Hepatocyte (in vitro differentiated cells): ENCODE data around the gene NKD1. TPM values are rescaled to one million over a fixed set of nuclear protein-coding genes. Genes with fewer than 3 reads are reported as not detected.

Experiments
- DNase-seq: peaks from one replicate; pipeline ENCODE4 v3.0.0-alpha.2; 2016; ENCODE audit warnings: low spot score
- H2AFZ ChIP-seq: fragments of 200-600 bp; sonication (generic); 2 replicates; pipeline ENCODE4 v1.6.0; 2016; ENCODE audit warnings: antibody characterized with exemption, mild to moderate bottlenecking
- H3K27ac ChIP-seq: fragments of 200-600 bp; sonication (generic); 2 replicates; pipeline ENCODE4 v1.5.1; 2016; ENCODE audit warnings: mild to moderate bottlenecking
- H3K27me3 ChIP-seq: fragments of 200-600 bp; sonication (generic); 2 replicates; pipeline ENCODE4 v1.6.1; 2016
- H3K36me3 ChIP-seq: fragments of 200-600 bp; sonication (generic); replicated peaks from 2 replicates; pipeline ENCODE4 v1.5.1; 2016; ENCODE audit warnings: low read depth; ENCODE audit not compliant: insufficient read depth
- H3K4me1 ChIP-seq: fragments of 200-600 bp; sonication (generic); 2 replicates; pipeline ENCODE4 v1.5.1; 2016; ENCODE audit warnings: mild to moderate bottlenecking, moderate library complexity; ENCODE audit not compliant: insufficient read depth
- H3K4me2 ChIP-seq: fragments of 200-600 bp; sonication (generic); 2 replicates; pipeline ENCODE4 v1.6.0; 2016
- H3K4me3 ChIP-seq: fragments of 200-600 bp; sonication (generic); 2 replicates; pipeline ENCODE4 v1.5.1; 2016; ENCODE audit warnings: mild to moderate bottlenecking
- H3K79me2 ChIP-seq: fragments of 200-600 bp; sonication (generic); 2 replicates; pipeline ENCODE4 v1.6.0; 2017; ENCODE audit warnings: mild to moderate bottlenecking
- H3K9me2 ChIP-seq: fragments of 200-600 bp; sonication (generic); replicated peaks from 2 replicates; pipeline ENCODE4 v1.6.0; 2017; ENCODE audit warnings: mild to moderate bottlenecking; ENCODE audit not compliant: insufficient read depth
- H3K9me3 ChIP-seq: fragments of 200-600 bp; sonication (generic); 2 replicates; pipeline ENCODE4 v1.5.1; 2016; ENCODE audit warnings: low read depth, mild to moderate bottlenecking
- H4K20me1 ChIP-seq: fragments of 200-600 bp; sonication (generic); 2 replicates; pipeline ENCODE4 v1.6.0; 2016; ENCODE audit warnings: mild to moderate bottlenecking; ENCODE audit not compliant: insufficient read depth, poor library complexity, severe bottlenecking
- EZH2 ChIP-seq: fragments of 200-600 bp; sonication (generic); IDR thresholded peaks from 2 replicates; pipeline ENCODE4 v1.6.1; 2016; ENCODE audit warnings: antibody characterized with exemption, mild to moderate bottlenecking, borderline replicate concordance
- EZH2phosphoT487 ChIP-seq: fragments of 200-600 bp; sonication (generic); IDR thresholded peaks from one replicate; pipeline ENCODE4 v1.6.1; 2018; ENCODE audit warnings: antibody characterized with exemption, mild to moderate bottlenecking, low read depth, moderate library complexity; ENCODE audit not compliant: unreplicated experiment, severe bottlenecking
- WGBS: methylation state at CpG from one replicate; pipeline ENCODE4 v1.1.6; 2016; ENCODE audit warnings: low lambda C conversion rate; ENCODE audit errors: missing lambda C conversion rate; 5-methylcytosine and 5-hydroxymethylcytosine counted together
- polyA plus RNA-seq: library from polyadenylated mRNA; unstranded; fragments of >200 nt; fragmentation: Nextera tagmentation; extraction: Ambion mirVana; gene quantifications from 2 replicates; pipeline ENCODE4 v1.2.1, GENCODE V29; 2016
- total RNA-seq: library from RNA; depleted of rRNA; stranded (reverse); fragments of >200 nt; gene quantifications from 2 replicates; pipeline ENCODE4 v1.2.3, GENCODE V29; 2014
- TF ChIP-seq, protein P1 (sequence below): fragments of 200-600 bp; sonication (generic); IDR thresholded peaks from 2 replicates; pipeline ENCODE4 v1.5.1; 2016; ENCODE audit warnings: antibody characterized with exemption, mild to moderate bottlenecking; ENCODE audit not compliant: poor library complexity

The NKD1 gene
- total and polyA plus RNA-seq, 2 experiments from 2014 or later = 5.9 to 26.3 TPM

DNA sequence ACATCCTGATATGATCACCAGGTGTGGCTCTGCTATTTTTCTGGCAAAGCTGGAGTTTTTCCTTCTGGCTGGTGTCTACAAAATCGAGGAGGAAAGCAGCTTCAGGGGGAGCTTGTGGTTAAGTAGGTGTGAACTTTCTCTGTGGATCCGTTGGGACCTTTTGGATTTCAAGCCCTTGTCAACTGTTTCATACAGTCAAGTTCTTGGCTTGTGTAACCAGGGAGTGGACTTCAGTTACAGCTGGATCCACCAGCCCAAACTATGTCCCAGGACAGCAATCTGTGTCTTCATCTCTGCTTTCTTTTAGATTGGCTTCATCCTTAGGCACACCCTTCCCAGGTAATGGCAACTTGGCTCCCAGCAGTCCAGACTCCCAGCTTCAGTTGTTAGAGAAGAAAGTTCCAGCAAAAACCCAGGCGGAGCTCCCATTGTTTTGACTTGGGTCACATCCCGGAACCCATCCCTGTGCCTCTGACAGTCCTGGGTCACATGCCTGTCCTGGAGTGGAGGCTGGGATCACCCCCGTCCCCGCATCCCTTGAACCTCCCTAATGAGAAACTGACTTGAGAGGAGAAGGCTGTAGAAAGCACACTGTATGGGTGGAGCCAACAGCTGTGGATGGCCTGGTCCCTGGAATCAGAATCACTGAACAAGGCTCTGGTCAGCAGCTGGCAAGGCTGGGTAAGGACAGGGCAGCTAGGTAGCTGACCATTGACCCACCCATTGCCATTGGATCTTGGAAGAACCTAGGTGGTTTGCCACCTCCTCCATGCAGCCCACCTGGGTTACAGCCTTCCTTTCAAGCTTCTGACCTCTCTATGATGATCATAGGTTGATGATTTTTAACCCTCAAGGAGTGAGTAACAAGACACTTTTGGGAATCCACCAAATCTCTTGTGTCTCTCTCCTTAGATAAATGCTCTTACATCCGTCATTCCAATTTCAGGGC lies 18.1 kb downstream of the NKD1 start:
- no peak overlapping the region for H2AFZ ChIP-seq
- no peak overlapping the region for H3K4me3 ChIP-seq
- no peak for DNase-seq
- no peaks in the 10 kb centered on the region for H3K9me3 ChIP-seq
- 90% methylated on average over 7 of the region's 7 CpGs for WGBS
- H3K4me1 ChIP-seq = no peaks in the 10 kb centered on the region
- H3K27me3 ChIP-seq = no peaks in the 10 kb centered on the region
- no peaks in the 10 kb centered on the region for H3K9me2 ChIP-seq
- TF ChIP-seq EZH2phosphoT487 (no peak), EZH2 (no peak)
- TF ChIP-seq, protein P1, sequence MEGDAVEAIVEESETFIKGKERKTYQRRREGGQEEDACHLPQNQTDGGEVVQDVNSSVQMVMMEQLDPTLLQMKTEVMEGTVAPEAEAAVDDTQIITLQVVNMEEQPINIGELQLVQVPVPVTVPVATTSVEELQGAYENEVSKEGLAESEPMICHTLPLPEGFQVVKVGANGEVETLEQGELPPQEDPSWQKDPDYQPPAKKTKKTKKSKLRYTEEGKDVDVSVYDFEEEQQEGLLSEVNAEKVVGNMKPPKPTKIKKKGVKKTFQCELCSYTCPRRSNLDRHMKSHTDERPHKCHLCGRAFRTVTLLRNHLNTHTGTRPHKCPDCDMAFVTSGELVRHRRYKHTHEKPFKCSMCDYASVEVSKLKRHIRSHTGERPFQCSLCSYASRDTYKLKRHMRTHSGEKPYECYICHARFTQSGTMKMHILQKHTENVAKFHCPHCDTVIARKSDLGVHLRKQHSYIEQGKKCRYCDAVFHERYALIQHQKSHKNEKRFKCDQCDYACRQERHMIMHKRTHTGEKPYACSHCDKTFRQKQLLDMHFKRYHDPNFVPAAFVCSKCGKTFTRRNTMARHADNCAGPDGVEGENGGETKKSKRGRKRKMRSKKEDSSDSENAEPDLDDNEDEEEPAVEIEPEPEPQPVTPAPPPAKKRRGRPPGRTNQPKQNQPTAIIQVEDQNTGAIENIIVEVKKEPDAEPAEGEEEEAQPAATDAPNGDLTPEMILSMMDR = no peak
- H4K20me1 ChIP-seq = no peaks in the 10 kb centered on the region
- H3K27ac ChIP-seq = no peak overlapping the region
- H3K4me2 ChIP-seq = no peak overlapping the region
- H3K36me3 ChIP-seq = no peaks in the 10 kb centered on the region
- H3K79me2 ChIP-seq = peaks cover 3% of the 10 kb centered on the region

DNA sequence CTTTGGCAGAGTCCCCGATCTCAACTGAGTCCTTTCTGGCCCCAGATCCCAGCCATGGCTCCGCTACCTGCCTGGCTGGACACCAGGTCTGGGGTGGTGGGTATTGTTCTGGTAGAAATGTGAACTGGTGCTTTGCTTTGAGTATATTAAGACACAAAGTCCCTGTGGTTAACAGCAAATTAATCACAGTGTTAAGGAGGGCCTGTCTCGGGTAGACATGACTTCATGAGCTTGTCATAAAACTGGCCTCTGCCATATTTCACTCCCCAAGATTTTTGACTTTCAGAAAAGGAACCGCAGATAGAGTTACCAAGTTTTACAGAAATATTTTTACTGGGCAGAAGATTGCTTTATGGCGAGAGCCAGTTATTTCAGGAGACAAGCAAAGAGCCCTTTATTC lies 19.5 kb downstream of the NKD1 start:
- Histone ChIP-seq H3K27ac (no peak overlapping the region), H3K27me3 (no peaks in the 10 kb centered on the region), H3K36me3 (no peaks in the 10 kb centered on the region), H3K79me2 (peaks cover 3% of the 10 kb centered on the region), H3K9me2 (no peaks in the 10 kb centered on the region), H4K20me1 (no peaks in the 10 kb centered on the region), H3K9me3 (no peaks in the 10 kb centered on the region), H2AFZ (no peak overlapping the region), H3K4me2 (no peak overlapping the region), H3K4me1 (no peaks in the 10 kb centered on the region), H3K4me3 (no peak overlapping the region)
- no peak for TF ChIP-seq EZH2
- TF ChIP-seq, protein P1 = no peak
- no peak for TF ChIP-seq EZH2phosphoT487
- DNase-seq = no peak
- 78% methylated on average over 5 of the region's 5 CpGs for WGBS

DNA sequence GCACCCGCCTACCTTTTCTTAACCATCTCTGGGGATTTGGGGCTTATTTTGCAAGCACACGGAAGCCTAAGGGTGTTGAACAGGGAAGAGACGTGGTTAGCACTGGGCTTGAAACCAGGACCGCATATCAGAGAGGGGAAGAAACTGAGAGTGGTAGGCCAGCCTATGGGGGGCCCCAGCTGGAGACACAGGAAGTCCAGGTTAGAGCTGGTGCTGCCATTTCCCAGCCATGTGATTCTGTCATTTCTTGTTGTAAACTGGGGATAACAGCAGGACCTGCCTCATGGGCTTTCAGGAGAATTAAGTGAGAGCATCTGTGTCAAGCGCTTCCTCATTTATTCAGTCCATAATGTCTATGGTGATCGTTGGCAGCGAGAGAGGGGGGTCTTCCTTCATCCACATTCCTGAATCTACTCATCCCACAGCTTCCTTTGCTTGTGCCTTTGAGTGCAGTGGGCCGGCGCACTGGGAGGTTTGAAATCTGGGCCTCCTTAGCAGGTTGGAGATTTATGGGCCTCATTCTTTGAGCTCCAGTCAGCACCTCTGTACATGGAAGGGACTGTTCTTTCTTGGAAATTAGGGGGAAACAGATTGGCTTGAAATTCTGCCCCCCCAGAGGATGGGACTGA lies 20.1 kb downstream of the NKD1 start:
- WGBS = 85% methylated on average over 9 of the region's 9 CpGs
- Histone ChIP-seq H3K4me1 (no peaks in the 10 kb centered on the region), H3K36me3 (no peaks in the 10 kb centered on the region), H3K9me2 (no peaks in the 10 kb centered on the region), H3K27me3 (no peaks in the 10 kb centered on the region), H4K20me1 (no peaks in the 10 kb centered on the region), H3K79me2 (peaks cover 3% of the 10 kb centered on the region), H3K27ac (no peak overlapping the region), H3K4me3 (no peak overlapping the region), H3K9me3 (no peaks in the 10 kb centered on the region), H2AFZ (no peak overlapping the region), H3K4me2 (no peak overlapping the region)
- no peak for DNase-seq
- TF ChIP-seq, protein P1 = no peak
- TF ChIP-seq EZH2phosphoT487 = no peak
- no peak for TF ChIP-seq EZH2
